GM19043 (cell line): ENCODE results near the gene TMEM51.

Experiments
- ATAC-seq: cut with Tn5 transposase; IDR thresholded peaks from one replicate; pipeline ENCODE4 v1.9.1; 2021; ENCODE audit warnings: low read depth; ENCODE audit not compliant: unreplicated experiment

Gene TMEM51

DNA sequence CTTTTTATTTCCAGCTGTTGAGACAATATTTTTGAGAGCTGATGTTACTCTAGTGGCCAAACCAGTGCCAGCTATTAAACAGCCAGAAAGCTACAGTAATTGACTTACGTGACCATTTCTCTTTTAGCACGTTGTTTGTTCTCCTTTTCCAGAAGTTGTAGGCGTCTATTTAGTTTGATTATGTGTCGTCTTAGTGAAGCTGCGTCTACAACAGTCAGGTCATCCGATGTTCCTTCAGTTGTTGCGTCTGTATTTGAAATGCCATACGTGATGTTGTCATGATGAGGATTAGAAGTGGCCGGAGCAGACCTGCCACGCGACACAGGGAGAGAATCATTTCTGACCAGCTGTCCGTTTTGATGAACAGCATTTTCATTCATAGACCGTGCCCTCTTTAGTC is 38.2 kb downstream of the TMEM51 start:
- ATAC-seq, result no peak

DNA sequence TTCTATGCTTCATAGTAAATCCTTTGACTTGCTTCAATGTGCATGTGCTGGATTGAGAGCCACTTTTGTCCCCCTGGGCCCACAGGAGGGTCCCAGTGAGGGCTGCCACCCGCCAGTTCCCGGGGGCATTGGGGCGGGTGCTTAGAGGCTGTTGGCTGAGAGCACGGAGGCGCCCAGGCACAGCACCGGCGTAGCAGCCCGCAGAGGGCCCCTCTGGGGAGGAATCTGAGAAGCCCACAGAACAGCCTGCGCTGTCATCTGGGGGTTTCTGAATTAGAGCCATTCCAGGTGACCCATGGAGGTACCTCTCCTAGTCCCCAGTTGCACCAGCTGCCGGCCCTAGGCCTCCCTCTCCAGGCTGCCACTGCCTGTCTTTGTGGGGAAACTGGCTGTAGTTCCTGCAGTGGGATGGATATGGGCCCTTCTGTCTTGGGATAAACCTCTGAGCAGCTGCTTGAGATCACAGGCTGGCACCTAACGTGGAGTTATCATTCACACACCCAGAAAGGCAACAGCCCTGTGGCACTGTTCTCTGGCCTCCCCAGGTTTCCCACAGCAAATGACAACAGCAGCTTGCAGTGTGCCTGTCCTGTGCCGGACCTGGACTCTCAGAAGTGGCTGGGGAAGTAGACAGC is 39.5 kb downstream of the TMEM51 start:
- no peak for ATAC-seq

DNA sequence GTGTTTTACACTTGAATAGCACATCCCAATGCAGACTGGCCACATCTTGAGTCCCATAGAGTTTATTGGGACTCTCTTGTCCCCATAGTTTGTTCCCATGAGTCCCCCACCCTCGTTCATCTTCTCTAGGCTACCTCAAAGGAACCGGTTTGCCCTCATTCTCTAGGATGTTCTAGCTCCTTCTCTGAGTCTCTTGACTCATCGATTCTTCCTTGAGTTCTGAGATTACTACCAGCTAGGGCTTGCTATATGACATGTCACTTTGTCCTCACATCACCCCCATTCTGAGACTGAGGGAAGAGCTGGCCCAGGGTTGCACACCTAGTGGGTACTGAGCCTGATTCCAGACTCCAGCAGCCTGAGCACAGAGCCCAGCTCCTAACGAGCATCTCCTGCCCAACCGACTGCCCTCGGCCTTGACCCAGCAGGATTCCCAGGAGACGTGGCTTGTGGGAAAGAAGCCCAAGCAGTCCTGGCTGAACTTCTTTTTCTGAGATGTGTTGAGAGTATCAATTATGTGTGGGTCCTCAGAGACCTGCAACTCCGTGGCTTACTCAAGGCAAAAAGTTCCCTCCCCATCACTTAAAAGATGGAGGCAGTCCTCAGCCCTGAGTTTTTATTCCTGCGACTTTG is 42.0 kb downstream of the TMEM51 start:
- ATAC-seq, result no peak

DNA sequence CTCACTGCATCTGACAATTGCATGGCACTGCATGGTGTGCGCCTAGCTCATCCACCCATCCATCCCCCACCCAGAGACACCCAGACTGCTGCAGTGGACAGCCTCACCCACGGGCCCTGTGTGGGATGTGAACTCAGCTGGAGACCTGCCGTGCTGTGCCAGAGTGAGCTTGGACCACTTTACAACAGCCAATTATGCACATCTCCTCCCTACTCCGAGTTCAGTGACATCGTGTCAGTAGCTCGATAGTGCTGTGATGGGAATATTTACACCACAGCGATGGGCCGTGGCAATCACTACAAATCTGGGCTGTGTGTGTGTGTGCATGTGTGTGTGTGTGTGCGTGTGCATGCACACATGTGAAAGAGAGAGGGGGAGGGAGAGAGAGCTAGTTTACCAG is 42.5 kb downstream of the TMEM51 start:
- no peak for ATAC-seq

DNA sequence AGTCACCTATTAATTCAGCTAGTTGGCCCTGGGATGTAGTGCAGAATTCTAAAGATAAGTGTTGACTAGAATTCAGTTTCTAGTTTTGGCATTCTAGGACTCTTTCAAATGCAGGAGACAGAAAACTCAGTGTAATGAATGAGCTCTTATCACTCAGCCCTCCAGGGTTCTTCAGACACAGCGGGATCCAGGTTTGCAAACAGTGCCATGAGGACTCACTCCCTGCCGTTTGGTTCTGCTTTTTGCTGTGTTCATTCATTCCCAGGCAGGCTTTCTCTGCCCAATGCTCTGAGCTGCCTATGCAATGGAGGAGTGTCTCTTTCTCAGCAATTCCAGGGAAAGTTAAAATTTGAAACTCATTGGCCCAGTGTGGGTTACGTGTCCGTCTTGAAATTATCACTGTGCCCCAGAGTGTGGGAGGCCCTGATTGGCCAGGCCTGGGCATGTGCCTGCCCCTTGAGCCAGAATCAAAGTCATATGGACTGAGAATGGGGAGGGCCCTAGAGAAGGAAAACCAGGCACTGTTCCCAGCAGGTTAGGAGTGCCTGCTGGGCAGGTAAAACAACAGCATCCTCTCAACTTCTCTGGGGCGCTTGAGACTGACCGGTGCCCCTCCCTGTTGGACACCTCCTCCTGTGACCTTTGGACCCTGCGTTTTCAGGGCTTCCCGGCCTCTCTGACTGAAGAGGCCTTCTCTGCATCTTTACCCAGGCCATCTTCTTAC is 43.4 kb downstream of the TMEM51 start:
- ATAC-seq, result no peak

DNA sequence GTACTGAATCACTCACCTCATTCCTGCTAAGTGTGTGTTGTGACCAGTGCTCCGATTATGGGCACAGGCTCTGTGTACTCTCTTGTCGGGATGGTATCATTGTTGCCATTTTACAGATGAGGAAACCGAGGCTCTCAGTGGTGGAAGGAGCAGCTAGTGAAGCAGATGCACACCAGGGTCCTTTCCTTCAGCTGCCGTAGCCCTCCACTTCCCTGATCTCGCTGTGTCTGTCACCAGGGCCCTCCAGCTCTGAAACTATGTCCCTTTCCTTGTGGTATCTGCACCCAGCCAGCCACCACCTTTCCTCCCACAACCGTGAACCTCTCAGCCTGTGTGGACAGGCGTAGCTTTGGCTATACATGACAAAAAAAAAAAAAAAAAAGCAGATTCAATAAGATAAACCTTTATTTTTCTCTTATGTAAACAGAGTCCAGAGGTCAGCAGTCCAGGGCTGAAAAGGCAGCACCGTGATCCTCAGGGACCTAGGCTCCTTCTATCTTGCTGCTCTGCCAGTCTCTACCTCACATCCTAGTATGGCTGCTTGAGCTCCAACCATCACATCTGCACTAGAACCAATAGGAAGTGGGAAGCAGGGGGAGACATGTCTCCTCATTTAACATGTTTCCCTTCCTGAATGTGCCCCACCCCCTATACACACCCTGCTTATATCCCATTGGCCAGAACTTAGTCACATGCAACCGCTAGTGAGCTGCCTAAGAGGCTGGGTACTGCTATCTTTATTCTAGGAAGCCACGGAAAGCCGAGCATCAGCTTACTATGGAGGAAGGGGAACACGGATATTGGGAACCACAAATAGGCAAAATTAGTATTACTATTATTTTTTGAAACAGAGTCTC is 44.3 kb downstream of the TMEM51 start:
- no peak for ATAC-seq

DNA sequence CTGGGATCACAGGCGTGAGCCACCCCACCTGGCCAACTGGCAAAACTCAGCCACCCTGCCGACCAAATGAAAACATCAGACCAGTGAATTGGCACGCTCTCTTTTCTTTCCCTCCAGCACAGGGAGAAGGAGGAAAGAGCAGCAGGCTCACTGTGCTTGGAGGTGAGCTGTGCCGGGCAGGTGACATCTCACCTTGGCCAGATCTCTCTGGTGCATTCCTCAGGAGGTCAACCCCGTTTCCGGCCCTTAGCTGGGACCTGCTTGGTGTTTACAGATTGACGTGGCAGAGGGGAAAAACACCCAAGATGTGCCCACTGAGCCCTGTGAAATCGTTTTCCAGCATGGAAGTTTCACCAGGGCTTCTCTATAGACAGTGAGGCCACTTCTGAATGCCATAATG is 45.1 kb downstream of the TMEM51 start:
- ATAC-seq, result no peak

DNA sequence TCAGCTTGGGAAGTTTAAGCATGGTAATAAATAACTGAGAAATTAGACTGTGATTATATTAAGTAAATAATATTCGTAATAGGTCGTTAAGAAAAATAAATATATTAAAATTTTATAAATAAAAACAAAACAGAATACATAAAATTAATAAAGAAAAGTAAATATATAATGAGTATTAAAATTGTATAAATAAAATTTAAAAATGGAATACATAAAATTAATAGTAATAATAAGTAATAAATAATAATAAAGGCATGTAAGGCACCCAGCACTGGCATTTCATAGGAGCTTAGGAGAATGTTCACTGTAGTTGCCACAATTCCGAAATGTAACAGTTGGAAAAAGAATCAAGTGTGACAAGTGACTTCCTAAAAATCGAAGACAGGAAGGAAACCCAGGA is 47.7 kb downstream of the TMEM51 start:
- no peak for ATAC-seq

DNA sequence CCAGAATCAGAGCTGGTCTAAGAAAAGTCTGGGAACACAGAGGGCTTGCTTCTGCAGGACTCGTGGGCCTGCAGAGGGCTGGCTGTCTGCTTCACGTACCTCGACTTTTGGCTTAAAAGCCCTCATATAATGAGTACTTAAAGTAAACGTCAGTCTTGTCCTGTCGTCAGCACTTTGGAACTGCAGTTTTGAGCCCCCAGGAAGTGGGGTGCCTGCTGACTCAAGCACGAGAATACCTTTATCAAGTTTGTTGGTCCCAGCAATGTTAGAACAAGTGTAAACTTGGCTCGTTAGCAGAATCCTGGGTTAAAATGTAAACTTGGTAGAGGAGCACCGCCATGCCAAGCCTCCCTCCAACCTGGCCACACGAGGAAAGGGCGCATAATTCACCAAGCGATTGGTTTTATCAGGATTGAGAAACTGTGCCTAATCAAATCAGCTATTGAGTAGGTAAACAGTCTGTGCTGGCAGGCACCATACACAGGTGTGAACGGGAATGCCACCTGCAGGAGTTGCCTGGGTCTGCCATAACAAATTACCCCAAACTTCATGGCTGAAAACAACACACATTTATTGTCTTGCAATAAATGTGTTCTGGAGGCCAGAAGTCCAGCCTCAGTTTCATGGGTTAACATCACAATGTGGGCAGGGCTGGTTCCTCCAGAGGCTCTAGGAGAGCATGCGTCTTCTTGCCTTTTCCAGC is 48.5 kb downstream of the TMEM51 start:
- no peak for ATAC-seq

DNA sequence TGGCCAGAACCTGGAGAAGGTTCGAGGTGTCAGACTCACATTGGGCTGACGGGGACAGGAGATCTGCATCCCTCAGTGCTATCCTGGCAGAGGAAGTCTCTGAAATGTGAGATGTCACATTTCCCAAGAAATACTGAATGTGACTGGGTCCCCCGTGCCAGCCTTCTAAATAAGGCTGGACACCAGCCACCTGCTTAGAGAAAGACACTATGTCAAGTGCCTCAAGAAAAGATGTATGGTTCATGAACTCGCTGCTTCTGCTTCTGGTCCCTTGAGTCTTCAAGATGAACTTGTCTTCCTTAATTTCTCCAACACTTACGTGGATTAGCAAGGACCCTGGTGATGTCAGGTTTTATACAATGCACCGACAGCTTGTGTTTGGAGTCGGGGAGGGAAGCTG is 51.4 kb downstream of the TMEM51 start:
- ATAC-seq, result no peak

DNA sequence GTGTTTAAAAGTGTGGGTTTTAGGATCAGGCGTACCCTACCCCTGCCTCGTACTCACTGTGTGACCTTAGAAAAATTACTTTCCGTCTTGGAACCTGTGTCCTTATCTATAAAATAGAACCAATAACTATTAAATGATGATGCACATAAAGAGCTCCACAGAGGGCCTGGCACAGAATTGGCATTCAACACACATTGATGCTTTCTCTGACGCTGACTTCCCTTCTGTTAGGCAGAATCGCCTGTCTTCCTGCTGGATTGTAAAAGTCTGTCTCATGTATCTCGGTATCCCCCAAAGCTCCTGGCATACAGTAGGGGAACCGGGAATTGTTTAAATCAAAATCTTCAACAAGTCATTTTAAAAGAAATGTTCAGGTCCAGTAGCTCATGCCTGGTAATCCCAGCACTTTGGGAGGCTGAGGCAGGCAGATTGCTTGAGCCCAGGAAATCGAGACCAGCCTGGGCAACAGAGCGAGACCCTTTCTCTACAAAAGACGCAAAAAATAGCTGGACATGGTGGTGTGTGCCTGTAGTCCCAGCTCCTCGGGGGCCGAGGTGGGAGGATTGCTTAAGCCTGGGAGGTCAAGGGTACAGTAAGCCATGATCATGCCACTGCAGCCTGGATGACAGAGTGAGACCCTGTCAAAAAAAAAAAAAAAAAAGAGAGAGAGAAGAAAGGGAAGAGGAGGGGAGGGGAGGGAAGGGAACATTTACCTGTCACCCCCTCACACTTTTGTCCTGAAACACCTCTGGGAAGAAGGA is 52.2 kb downstream of the TMEM51 start:
- no peak for ATAC-seq

DNA sequence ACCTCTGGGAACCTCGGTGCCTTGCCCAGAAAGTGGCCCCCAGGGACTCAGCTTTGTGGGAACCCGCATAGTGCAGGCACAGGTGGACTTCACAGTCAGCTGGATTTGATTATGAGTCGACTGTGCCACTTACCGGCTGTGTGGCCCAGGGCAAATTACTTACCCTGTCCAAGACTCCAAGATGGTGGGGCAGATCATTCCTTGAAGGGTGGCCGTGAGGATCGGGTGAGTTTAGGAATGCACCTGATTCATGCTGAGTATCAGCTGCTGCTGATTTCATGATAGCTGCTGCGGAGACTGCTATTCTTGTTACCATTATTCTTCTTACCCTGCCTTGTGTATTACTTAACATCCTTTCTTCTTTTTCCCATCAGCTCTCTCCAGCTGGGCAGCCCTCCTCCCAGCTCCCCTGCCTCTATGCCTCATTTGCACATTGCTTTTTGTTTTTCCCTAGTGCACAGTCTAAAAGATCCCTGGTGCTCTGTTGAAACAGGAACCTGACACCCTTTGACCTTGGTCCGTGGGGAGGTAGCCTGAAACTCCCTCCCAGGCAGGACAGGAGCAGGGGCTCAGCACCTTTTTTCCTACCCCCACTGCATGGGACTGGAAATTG is 53.0 kb downstream of the TMEM51 start:
- ATAC-seq, result no peak

DNA sequence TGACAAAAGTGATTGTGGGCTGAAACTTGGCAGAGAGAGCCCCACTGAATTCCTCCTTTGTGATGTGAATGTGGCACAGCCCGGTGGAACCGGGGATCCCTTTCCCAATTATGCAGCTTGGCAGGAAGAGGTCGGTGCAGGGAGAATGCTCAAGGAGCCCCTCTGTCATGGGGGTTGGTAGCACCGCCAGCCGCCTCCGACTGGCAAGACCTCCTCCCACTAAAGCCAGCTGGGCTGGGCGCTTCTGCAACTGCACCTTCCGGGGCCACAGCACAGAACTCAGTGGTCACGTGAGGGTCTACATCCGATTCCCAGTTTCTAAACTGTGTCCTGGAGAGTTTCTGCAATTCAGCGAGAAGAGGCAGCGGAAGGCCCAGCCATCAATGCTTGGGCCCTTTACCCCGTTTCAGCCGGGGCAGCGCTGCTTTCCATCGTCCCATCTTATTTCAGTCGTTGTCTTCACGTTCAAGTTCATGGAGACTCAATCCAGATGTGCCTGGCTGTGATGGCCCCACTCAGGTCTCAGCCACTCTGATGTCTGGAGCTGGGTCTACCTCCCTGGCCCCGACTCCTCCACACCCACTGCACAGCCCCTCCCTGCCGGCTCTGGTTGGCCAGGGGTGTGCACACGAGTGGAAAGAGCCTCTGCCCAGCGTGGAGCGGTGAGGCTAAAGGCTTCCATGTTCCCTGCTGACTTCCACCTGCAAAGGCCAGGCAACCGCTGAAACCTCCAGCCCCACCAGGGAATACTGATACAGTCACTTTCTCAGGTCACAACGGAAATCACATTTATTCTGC is 53.7 kb downstream of the TMEM51 start:
- no peak for ATAC-seq

DNA sequence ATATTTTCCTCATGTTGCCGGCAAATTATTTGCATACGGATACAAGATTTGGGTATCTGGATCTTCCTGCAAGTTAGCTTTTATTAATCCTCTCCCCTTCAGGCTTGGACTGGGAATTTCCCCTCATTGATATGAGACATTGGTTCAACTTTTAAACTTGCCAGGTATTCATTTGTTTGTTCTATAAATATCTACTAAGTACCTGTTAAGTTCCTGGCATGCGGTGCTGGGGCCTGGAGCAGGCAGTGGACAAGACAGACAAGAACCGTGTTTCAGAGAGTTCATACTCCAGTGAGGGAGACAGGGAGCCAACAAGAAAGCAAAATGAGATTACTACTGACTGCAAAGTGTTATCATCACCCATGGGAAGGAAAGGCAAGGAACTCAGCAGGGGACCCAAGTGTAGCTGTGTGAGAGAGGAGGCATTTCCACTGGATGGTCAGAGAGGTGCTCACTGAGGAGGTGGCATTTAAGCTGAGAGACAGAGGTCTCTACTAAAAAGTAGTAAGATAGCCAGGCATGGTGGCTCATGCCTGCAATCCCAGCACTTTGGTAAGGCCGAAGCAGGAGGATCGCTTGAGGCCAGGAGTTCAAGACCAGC is 54.4 kb downstream of the TMEM51 start:
- no peak for ATAC-seq

DNA sequence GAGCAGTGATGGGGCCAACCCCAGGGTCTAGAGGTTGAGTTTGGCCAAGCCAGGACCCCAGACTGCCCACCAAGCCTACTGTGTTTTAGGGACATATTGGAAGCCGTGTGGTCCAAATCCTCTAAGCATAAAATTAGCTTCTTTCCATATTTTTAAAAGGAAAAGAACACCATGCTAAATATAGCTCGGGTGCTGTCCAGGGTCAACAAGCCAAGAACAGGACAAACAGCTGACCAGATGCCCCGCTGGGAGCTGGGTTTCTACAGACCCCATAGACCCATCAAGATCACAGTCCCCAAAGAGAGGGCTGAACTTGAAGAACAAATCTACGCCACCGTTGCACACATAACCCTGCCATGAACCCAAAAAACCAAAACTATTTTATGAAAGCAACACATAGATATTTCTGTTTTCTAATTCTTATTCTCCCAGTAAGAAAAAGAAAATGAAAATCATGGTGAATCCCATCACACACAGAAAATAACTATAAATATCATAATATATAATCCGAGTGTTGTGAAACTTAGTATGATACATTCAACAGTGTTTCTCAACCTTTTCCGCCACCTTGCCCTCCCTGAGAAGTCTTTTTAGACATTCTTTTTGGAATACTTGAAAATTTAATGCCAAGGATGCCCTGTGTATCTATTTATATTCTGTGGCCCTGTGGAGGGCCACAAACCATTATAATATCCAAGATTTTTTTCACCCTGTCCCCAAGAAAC is 57.3 kb downstream of the TMEM51 start:
- no peak for ATAC-seq

DNA sequence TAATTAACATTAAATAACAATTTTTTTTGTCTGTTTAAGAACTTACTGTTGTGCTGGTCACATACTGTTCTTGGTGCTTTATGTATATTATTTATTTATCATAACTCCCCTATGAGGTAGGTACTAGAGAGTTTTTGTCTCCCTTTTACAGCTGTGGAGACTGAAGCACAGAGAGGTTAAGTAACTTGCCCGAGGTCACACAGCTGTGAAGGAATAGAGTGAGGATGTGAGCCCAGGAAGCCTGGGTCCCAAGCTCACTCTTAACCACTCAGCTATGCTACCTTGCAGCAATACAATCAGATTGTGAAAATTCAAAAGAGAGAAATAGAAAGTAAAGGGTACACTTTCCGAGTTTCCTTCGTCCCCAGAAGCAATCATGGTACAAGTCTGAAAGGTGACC is 57.9 kb downstream of the TMEM51 start:
- no peak for ATAC-seq

DNA sequence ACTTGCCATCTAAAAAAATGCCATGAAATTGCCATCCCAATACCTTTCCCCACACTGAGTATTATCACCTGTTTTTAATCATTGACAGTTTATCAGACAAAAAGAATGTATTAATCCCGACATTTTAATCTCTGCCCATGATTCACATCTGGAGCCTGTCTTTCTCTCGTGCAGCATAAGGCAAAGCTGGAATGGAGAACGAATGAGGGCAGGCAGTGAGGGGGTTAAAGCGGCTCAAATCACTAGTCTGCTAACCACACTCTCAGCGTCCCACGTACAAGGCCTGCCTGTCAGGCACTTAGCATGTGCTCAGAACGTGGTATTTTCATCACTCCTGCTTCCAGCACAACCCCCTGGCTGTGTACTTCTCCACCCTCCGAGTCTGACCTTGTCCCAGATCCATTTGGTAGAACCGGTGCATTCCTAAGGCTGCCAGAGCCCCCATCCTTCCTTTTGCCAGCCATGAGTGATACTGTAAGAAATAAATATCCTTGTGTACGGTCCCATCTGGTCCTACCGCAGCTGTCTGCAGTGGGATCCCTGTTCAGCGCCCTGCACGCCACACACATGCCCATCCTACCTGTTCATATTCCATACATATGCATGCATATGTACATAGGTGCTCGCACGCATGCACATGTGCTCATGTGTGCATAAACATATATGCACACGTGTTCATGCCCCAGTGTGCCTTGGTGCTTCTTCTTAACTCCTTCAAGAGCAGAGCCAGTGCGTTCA is 58.8 kb downstream of the TMEM51 start:
- ATAC-seq, result no peak
